Endothelial cell of umbilical vein (primary cell): ENCODE results near the gene MTX1.

Source experiments
- CTCF ChIP-seq, 2 donors: IDR thresholded peaks; 1 replicate in 1 of 2; 2 replicates in 1 of 2; pipeline ENCODE4 v1.5.1; 2011; ENCODE audit warnings: low read length in 2 of 2, mild to moderate bottlenecking in 2 of 2, moderate library complexity in 2 of 2, control low read depth in 1 of 2, inconsistent platforms in 1 of 2, low read depth in 1 of 2; ENCODE audit not compliant: insufficient read depth in 1 of 2; ENCODE audit errors: extremely low read depth in 1 of 2
- EZH2 ChIP-seq: IDR thresholded peaks from 2 replicates; pipeline ENCODE4 v1.6.1; 2012; ENCODE audit warnings: borderline replicate concordance, low read depth, mild to moderate bottlenecking, moderate library complexity, low read length, inconsistent platforms; ENCODE audit not compliant: severe bottlenecking
- MAX ChIP-seq: IDR thresholded peaks from 2 replicates; pipeline ENCODE4 v1.6.1; 2011; ENCODE audit not compliant: insufficient read depth, insufficient read length
- MYC ChIP-seq: IDR thresholded peaks from one replicate; pipeline ENCODE4 v1.6.1; 2011; ENCODE audit warnings: mild to moderate bottlenecking, low read depth, low read length
- POLR2A ChIP-seq: IDR thresholded peaks from 2 replicates; pipeline ENCODE4 v1.6.1; 2012; ENCODE audit warnings: low read depth, mild to moderate bottlenecking, control low read depth, low read length
- POLR2AphosphoS5 ChIP-seq: IDR thresholded peaks from 2 replicates; pipeline ENCODE4 v1.6.1; 2012; ENCODE audit warnings: low read depth, mild to moderate bottlenecking, control low read depth, low read length, moderate library complexity; ENCODE audit not compliant: insufficient read depth

GRCh38 chr1:155228096-155228427 is 19.6 kb downstream of the MTX1 start:
- no peak for TF ChIP-seq POLR2A
- no peak for TF ChIP-seq CTCF (IDR thresholded peaks at IDR 0.05; ENCODE audit: extremely low read depth in 1 of 2, insufficient read depth in 1 of 2, low read depth in 1 of 2, low read length in 2 of 2)
- TF ChIP-seq EZH2 = no peak
- no peak for TF ChIP-seq POLR2AphosphoS5
- TF ChIP-seq MAX = no peak
- TF ChIP-seq MYC = no peak
